ENCODE data around the gene TLR6. TPM values are rescaled to one million over a fixed set of nuclear protein-coding genes. Genes with fewer than 3 reads are reported as not detected.

TLR6 gene
- total and polyA plus RNA-seq, 4 donors, result 0.26 to 2.1 (median 1.3) TPM

- 73% methylated on average over 3 of the region's 3 CpGs for WGBS
These were observed 37.0 kb downstream of the TLR6 start for GRCh38 chr4:38819569-38819968.

GRCh38 chr4:38818441-38818976, 38.1 kb downstream of the TLR6 start:
- Histone ChIP-seq H3K27ac (ENCODE audit: low read depth in 1 of 2, low read length in 2 of 2) (no peak overlapping the region), H3K36me3 (ENCODE audit: control insufficient read depth in 4 of 4, insufficient read depth in 3 of 4, low read depth in 1 of 4, low read length in 3 of 4) (no peaks in the 10 kb centered on the region), H3K9me3 (ENCODE audit: control insufficient read depth in 4 of 4, low read length in 3 of 4) (no peaks in the 10 kb centered on the region), H3K4me1 (ENCODE audit: control insufficient read depth in 4 of 4, insufficient read depth in 4 of 4, low read length in 3 of 4) (no peaks in the 10 kb centered on the region), H3K9ac (ENCODE audit: low read depth in 1 of 2, low read length in 2 of 2) (no peak overlapping the region), H3K27me3 (ENCODE audit: control insufficient read depth in 4 of 4, insufficient read depth in 4 of 4, low read length in 3 of 4) (no peaks in the 10 kb centered on the region), H3K4me3 (ENCODE audit: low read depth in 1 of 3, low read length in 3 of 3) (no peak overlapping the region)
- DNase-seq (ENCODE audit: low spot score), result no peak
- WGBS, result 80% methylated on average over 5 of the region's 5 CpGs
- TF ChIP-seq RAD21 (IDR thresholded peaks at IDR 0.05), result no peak
- no peak for TF ChIP-seq GABPA (IDR thresholded peaks at IDR 0.05 in 1 of 2, conservative IDR thresholded peaks at IDR 0.05 in 1 of 2)
- no peak for TF ChIP-seq HNF4G (IDR thresholded peaks at IDR 0.05)
- no peak for TF ChIP-seq YY1 (IDR thresholded peaks at IDR 0.05)
- TF ChIP-seq FOXA2 (IDR thresholded peaks at IDR 0.05), result no peak
- TF ChIP-seq RXRA (IDR thresholded peaks at IDR 0.05), result no peak
- no peak for TF ChIP-seq SP1 (IDR thresholded peaks at IDR 0.05)
- TF ChIP-seq, protein P1, sequence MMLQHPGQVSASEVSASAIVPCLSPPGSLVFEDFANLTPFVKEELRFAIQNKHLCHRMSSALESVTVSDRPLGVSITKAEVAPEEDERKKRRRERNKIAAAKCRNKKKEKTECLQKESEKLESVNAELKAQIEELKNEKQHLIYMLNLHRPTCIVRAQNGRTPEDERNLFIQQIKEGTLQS (IDR thresholded peaks at IDR 0.05), result no peak
- TF ChIP-seq, protein P2, sequence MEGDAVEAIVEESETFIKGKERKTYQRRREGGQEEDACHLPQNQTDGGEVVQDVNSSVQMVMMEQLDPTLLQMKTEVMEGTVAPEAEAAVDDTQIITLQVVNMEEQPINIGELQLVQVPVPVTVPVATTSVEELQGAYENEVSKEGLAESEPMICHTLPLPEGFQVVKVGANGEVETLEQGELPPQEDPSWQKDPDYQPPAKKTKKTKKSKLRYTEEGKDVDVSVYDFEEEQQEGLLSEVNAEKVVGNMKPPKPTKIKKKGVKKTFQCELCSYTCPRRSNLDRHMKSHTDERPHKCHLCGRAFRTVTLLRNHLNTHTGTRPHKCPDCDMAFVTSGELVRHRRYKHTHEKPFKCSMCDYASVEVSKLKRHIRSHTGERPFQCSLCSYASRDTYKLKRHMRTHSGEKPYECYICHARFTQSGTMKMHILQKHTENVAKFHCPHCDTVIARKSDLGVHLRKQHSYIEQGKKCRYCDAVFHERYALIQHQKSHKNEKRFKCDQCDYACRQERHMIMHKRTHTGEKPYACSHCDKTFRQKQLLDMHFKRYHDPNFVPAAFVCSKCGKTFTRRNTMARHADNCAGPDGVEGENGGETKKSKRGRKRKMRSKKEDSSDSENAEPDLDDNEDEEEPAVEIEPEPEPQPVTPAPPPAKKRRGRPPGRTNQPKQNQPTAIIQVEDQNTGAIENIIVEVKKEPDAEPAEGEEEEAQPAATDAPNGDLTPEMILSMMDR (IDR thresholded peaks at IDR 0.05; ENCODE audit: low read depth, low read length, missing input control), result no peak
- TF ChIP-seq, protein P3, sequence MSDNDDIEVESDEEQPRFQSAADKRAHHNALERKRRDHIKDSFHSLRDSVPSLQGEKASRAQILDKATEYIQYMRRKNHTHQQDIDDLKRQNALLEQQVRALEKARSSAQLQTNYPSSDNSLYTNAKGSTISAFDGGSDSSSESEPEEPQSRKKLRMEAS (IDR thresholded peaks at IDR 0.05), result no peak
- TF ChIP-seq JUND (IDR thresholded peaks at IDR 0.05), result no peak
- TF ChIP-seq, protein P4, sequence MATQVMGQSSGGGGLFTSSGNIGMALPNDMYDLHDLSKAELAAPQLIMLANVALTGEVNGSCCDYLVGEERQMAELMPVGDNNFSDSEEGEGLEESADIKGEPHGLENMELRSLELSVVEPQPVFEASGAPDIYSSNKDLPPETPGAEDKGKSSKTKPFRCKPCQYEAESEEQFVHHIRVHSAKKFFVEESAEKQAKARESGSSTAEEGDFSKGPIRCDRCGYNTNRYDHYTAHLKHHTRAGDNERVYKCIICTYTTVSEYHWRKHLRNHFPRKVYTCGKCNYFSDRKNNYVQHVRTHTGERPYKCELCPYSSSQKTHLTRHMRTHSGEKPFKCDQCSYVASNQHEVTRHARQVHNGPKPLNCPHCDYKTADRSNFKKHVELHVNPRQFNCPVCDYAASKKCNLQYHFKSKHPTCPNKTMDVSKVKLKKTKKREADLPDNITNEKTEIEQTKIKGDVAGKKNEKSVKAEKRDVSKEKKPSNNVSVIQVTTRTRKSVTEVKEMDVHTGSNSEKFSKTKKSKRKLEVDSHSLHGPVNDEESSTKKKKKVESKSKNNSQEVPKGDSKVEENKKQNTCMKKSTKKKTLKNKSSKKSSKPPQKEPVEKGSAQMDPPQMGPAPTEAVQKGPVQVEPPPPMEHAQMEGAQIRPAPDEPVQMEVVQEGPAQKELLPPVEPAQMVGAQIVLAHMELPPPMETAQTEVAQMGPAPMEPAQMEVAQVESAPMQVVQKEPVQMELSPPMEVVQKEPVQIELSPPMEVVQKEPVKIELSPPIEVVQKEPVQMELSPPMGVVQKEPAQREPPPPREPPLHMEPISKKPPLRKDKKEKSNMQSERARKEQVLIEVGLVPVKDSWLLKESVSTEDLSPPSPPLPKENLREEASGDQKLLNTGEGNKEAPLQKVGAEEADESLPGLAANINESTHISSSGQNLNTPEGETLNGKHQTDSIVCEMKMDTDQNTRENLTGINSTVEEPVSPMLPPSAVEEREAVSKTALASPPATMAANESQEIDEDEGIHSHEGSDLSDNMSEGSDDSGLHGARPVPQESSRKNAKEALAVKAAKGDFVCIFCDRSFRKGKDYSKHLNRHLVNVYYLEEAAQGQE (IDR thresholded peaks at IDR 0.05), result no peak
- TF ChIP-seq EGR1 (IDR thresholded peaks at IDR 0.05; ENCODE audit: low read depth in 2 of 2), result no peak
- no peak for TF ChIP-seq HNF4A (conservative IDR thresholded peaks at IDR 0.05)
- TF ChIP-seq, protein P5, sequence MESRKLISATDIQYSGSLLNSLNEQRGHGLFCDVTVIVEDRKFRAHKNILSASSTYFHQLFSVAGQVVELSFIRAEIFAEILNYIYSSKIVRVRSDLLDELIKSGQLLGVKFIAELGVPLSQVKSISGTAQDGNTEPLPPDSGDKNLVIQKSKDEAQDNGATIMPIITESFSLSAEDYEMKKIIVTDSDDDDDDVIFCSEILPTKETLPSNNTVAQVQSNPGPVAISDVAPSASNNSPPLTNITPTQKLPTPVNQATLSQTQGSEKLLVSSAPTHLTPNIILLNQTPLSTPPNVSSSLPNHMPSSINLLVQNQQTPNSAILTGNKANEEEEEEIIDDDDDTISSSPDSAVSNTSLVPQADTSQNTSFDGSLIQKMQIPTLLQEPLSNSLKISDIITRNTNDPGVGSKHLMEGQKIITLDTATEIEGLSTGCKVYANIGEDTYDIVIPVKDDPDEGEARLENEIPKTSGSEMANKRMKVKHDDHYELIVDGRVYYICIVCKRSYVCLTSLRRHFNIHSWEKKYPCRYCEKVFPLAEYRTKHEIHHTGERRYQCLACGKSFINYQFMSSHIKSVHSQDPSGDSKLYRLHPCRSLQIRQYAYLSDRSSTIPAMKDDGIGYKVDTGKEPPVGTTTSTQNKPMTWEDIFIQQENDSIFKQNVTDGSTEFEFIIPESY (IDR thresholded peaks at IDR 0.05), result no peak

More at GRCh38 chr4:38819569-38819968, 37.0 kb downstream of the TLR6 start:
- H3K4me3 ChIP-seq (ENCODE audit: low read depth in 1 of 3, low read length in 3 of 3), result no peak overlapping the region
- TF ChIP-seq, protein P4 (IDR thresholded peaks at IDR 0.05), result no peak
- TF ChIP-seq, protein P1 (IDR thresholded peaks at IDR 0.05), result no peak
- TF ChIP-seq FOXA2 (IDR thresholded peaks at IDR 0.05) (no peak), RXRA (IDR thresholded peaks at IDR 0.05) (no peak), EGR1 (IDR thresholded peaks at IDR 0.05; ENCODE audit: low read depth in 2 of 2) (no peak), HNF4A (conservative IDR thresholded peaks at IDR 0.05) (no peak), YY1 (IDR thresholded peaks at IDR 0.05) (no peak), FOXA1 (IDR thresholded peaks at IDR 0.05) (no peak)
- TF ChIP-seq, protein P3 (IDR thresholded peaks at IDR 0.05), result no peak
- no peaks in the 10 kb centered on the region for H3K4me1 ChIP-seq (ENCODE audit: control insufficient read depth in 4 of 4, insufficient read depth in 4 of 4, low read length in 3 of 4)
- no peak overlapping the region for H3K9ac ChIP-seq (ENCODE audit: low read depth in 1 of 2, low read length in 2 of 2)
- no peaks in the 10 kb centered on the region for H3K9me3 ChIP-seq (ENCODE audit: control insufficient read depth in 4 of 4, low read length in 3 of 4)
- no peaks in the 10 kb centered on the region for H3K27me3 ChIP-seq (ENCODE audit: control insufficient read depth in 4 of 4, insufficient read depth in 4 of 4, low read length in 3 of 4)
- DNase-seq (ENCODE audit: low spot score), result no peak
- no peaks in the 10 kb centered on the region for H3K36me3 ChIP-seq (ENCODE audit: control insufficient read depth in 4 of 4, insufficient read depth in 3 of 4, low read depth in 1 of 4, low read length in 3 of 4)
- no peak overlapping the region for H3K27ac ChIP-seq (ENCODE audit: low read depth in 1 of 2, low read length in 2 of 2)
